Keratinocyte (primary cell): ENCODE data around the gene FHAD1.

Experiments used
- CTCF ChIP-seq, 3 experiments: IDR thresholded peaks in 1 of 3; conservative IDR thresholded peaks in 1 of 3; optimal IDR thresholded peaks in 1 of 3; 2 replicates in 2 of 3; 3 replicates in 1 of 3; pipeline versions ENCODE3 to v1.5.1; 2011; ENCODE audit warnings: low read length in 3 of 3, mild to moderate bottlenecking in 3 of 3, moderate library complexity in 2 of 3, control low read depth in 1 of 3, inconsistent platforms in 1 of 3; ENCODE audit not compliant: insufficient read depth in 2 of 3; ENCODE audit errors: extremely low read depth in 1 of 3
- EZH2 ChIP-seq: IDR thresholded peaks from one replicate; pipeline ENCODE4 v1.6.1; 2012; ENCODE audit warnings: inconsistent platforms, mild to moderate bottlenecking, low read length, moderate library complexity

GRCh38 chr1:15262003-15262377, 15.0 kb downstream of the FHAD1 start:
- no peak for TF ChIP-seq EZH2
- no peak for TF ChIP-seq CTCF (optimal IDR thresholded peaks at IDR 0.05 in 1 of 3, IDR thresholded peaks at IDR 0.05 in 1 of 3, conservative IDR thresholded peaks at IDR 0.05 in 1 of 3; ENCODE audit: extremely low read depth in 1 of 3, insufficient read depth in 2 of 3, low read length in 3 of 3)
